ENCODE results near the gene PSKH1. TPM values are rescaled to one million over a fixed set of nuclear protein-coding genes. Genes with fewer than 3 reads are reported as not detected.
A peak's percentile ranks its signal among the peaks of the same experiment; 100 is the strongest.
"Not testable (repeated sequence)": the region's sequence is repeated elsewhere in the genome, so short reads cannot be mapped to it uniquely, and the experiment has no call there.

Gene PSKH1
- total and polyA plus RNA-seq, 3 donors from 2014 or later: 47.7 to 66.8 (median 50.5) TPM

DNA sequence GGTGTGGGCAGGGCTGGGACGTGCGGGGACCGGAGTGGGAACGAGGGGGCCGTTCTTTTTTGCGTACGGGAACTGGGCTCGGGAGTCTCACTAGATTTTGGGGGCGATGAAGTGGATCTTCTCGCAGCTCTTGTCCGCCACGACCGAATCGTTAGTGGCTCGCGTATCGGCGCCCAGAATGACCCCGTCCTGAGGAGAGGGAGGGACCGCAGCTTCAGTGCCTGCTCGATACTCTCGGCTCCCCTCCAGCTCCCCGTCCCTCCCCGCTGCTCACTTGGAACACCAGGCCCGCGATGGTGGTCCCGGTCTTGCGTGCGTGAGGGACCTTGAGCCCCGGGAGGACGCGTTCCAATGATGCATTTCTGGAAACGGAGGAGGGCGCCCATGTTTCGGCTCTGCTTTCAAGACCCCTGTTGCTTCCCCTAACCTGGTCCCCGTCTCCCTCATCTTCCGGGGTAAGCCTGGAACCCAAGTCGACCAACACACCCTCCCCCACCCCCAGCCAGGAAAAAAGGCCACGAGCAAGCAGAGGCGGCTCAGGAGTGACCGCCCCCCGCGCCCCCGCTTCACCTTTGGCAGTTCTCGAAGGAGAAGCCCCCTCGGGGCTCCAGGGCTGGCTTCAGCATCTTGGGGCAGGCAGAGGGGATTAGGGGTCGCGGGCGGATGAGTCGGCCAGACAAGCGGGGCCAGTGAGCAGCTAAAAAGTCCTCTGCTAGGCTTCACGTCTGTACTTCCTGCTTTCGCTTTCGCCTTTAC, 43.2 kb downstream of the PSKH1 start, which contains the start of gene PSMB10:
Gene PSMB10 (minus strand): TSS at position 727 of the 756 bp plus-strand sequence. CDS start 101 bp downstream, at position 626.
- Histone ChIP-seq H3K36me3 (ENCODE audit: low read depth, missing control alignments) (no peaks in the 10 kb centered on the region), H3K4me3 (peak within 1 kb of the TSS; percentile 70 to 85), H3K4me1 (peaks cover 24% of the 10 kb centered on the region), H3K9me3 (no peaks in the 10 kb centered on the region), H3K27ac (peak within 1 kb of the TSS; percentile 60 to 94), H3K27me3 (no peaks in the 10 kb centered on the region)
- peak; percentile 73 for DNase-seq
- TF ChIP-seq POLR2A (IDR thresholded peaks at IDR 0.05): no peak
- TF ChIP-seq, protein P1, sequence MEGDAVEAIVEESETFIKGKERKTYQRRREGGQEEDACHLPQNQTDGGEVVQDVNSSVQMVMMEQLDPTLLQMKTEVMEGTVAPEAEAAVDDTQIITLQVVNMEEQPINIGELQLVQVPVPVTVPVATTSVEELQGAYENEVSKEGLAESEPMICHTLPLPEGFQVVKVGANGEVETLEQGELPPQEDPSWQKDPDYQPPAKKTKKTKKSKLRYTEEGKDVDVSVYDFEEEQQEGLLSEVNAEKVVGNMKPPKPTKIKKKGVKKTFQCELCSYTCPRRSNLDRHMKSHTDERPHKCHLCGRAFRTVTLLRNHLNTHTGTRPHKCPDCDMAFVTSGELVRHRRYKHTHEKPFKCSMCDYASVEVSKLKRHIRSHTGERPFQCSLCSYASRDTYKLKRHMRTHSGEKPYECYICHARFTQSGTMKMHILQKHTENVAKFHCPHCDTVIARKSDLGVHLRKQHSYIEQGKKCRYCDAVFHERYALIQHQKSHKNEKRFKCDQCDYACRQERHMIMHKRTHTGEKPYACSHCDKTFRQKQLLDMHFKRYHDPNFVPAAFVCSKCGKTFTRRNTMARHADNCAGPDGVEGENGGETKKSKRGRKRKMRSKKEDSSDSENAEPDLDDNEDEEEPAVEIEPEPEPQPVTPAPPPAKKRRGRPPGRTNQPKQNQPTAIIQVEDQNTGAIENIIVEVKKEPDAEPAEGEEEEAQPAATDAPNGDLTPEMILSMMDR (IDR thresholded peaks at IDR 0.05): no peak
- 1% methylated on average over 31 to 54 of the region's 54 CpGs for WGBS, 2 donors
- intact Hi-C loops (cut with DNase I; ENCODE audit: low total_unique reads): no loop called here

DNA sequence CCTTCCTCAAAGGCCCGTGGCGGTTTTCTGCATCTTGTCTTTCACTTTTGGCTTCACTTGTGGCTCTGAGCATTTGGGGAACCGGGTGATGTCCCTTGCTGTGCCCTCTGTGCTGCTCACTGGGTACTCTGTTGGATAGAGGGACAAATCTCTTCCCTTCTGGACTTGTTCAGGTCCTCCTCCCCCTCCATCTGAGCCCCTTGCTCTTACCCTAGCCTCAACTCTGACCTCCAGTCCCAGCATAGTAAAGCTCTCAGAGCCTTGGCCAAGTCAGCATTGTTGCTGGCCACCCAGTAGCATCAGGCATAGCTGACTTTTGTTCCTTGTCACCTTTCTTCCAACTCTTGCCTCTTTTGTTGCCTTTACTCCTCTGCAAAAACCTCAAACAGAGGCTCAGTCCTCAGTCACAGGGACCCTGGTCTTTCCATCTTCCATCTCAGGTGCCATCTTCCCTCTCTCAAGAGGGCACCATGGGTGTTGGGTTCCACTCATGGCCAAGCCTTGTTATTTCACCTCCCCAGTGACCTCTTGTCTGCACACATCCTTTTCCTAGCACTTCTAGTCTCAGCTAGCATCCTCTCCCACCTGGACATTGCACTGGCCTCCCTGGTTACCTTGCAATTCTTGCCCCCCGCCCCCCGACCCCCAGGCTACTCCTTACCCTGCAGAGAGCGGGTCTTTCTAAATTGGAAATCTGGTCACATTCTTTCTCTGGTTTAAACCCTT, 44.0 kb downstream of the PSKH1 start:
- Histone ChIP-seq H3K4me1 (peaks cover 18% of the 10 kb centered on the region), H3K27ac (peak overlapping the region; percentile 60 to 94), H3K27me3 (no peaks in the 10 kb centered on the region), H3K4me3 (peak overlapping the region; percentile 70 to 85), H3K36me3 (ENCODE audit: low read depth, missing control alignments) (no peaks in the 10 kb centered on the region), H3K9me3 (no peaks in the 10 kb centered on the region)
- WGBS, 2 donors: 43 to 50% methylated on average over 6 of the region's 6 CpGs
- intact Hi-C loops (cut with DNase I; ENCODE audit: low total_unique reads): no loop called here
- DNase-seq: no peak
- TF ChIP-seq POLR2A (IDR thresholded peaks at IDR 0.05): no peak

DNA sequence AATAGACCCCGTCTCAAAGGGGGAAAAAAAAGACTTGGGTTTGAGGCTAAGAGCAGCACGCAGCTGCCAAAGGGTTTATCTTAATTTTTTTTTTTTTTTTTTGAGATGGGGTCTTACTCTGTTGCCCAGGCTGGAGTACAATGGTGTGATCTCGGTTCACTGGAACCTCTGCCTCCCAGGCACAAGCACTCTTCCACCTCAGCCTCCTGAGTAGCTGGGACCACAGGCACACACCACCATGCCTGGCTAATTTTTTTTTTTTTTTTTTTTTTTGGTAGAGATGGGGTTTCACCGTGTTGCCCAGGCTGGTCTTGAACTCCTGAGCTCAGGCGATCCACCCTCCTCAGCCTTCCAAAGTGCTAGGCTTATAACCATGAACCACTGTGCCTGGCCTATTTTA, 44.7 kb downstream of the PSKH1 start:
- H3K27ac ChIP-seq; H3K9me3 ChIP-seq; H3K27me3 ChIP-seq; DNase-seq; H3K4me3 ChIP-seq; intact Hi-C loops (cut with DNase I; ENCODE audit: low total_unique reads); H3K36me3 ChIP-seq (ENCODE audit: low read depth, missing control alignments): not testable (repeated sequence)
- WGBS, 2 donors: 85 to 97% methylated on average over 5 of the region's 5 CpGs
- H3K4me1 ChIP-seq: peaks cover 18% of the 10 kb centered on the region

DNA sequence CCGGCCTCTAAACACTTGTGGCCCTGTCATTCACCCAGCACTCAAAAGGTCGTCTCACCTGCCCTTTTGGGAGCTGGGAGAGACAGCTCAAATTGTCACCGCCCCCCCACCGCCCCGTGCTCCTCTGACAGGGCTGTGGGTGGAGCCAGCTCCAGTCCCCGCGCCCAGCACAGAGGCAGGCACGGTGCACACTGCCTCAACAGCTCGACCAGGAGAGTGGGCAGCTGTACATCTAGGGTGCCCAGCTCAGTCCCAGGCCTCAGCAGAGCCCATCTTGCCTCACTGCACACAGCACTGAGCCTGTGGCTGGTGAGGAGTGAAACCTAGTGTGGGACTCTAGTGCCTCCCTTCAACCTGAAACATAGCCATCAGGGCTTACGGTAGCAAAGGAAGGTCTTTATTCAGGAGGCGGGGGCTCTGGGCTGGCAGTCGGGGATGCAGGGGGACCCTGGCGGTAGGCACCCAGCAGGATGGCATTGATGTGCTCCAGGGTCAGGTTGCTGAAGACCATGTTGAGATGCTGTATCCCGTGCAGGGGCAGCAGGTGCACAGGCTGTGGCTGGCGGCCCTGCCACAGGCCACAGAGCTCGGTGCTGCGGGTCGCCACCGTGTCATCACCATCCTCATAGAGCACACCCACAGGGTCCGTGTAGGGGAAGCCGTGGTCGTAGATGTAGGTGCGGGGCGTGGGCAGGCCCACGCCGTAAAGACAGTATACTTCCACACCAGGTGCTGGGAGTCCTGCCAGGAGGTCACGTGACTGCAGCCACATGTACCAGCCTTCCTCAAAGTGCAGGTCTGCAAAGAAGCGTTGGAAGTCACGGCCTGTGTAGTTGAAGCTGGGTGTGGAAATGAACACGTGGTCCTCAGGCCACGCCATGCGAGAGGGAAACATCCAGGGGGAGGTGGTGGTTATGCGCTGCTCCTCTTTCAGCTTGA, 46.7 kb downstream of the PSKH1 start:
- WGBS, 2 donors: 77 to 86% methylated on average over 13 to 33 of the region's 33 CpGs
- TF ChIP-seq POLR2A (IDR thresholded peaks at IDR 0.05): no peak
- TF ChIP-seq, protein P1 (IDR thresholded peaks at IDR 0.05): no peak
- Histone ChIP-seq H3K9me3 (no peaks in the 10 kb centered on the region), H3K4me3 (no peak overlapping the region), H3K4me1 (peaks cover 29% of the 10 kb centered on the region), H3K36me3 (ENCODE audit: low read depth, missing control alignments) (no peaks in the 10 kb centered on the region), H3K27me3 (no peaks in the 10 kb centered on the region), H3K27ac (no peak overlapping the region)
- intact Hi-C loops (cut with DNase I; ENCODE audit: low total_unique reads): no loop called here
- peak; percentile 45 for DNase-seq

DNA sequence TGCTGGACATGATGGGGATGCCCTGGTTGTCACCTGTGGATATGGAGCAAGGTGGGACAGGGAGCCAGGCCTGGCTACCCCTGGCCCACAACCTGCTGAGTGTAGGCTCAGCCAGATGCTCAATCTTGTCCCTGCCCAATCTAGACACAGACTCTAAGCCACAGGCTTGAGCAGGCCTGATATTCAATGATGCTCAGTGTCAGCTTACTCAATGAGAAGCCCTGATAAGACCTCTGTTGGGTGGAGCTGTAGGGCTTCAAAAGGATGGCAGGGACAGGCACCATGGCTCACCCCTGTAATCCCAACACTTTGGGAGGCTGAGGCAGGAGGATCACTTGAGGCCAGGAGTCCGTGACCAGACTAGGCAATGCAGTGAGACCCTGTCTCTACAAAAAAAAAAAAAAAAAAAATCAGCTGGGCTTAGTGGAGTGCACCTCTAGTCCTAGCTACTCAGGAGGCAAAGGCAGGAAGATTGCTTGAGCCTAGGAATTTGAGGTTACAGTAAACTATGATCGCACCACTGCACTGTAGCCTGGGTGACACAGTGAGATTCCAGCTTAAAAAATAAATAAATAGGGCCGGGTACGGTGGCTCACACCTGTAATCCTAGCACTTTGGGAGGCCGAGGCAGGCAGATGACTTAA, 47.5 kb downstream of the PSKH1 start:
- TF ChIP-seq POLR2A (IDR thresholded peaks at IDR 0.05): no peak
- TF ChIP-seq, protein P1 (IDR thresholded peaks at IDR 0.05): no peak
- intact Hi-C loops (cut with DNase I; ENCODE audit: low total_unique reads): no loop called here
- Histone ChIP-seq H3K4me1 (peaks cover 22% of the 10 kb centered on the region), H3K9me3 (no peaks in the 10 kb centered on the region), H3K27ac (no peak overlapping the region), H3K36me3 (ENCODE audit: low read depth, missing control alignments) (no peaks in the 10 kb centered on the region), H3K4me3 (no peak overlapping the region), H3K27me3 (no peaks in the 10 kb centered on the region)
- 95 to 97% methylated on average over 5 of the region's 5 CpGs for WGBS, 2 donors
- no peak for DNase-seq

All from testis (tissue), 3 donors.